Spleen (tissue), 11 donors: Measurements from ENCODE around the gene IDS. TPM values are rescaled to one million over a fixed set of nuclear protein-coding genes. Genes with fewer than 3 reads are reported as not detected.

Experiments
- DNase-seq: peaks from one replicate; pipeline ENCODE4 v3.0.0-alpha.2; 2020
- H3K27ac ChIP-seq, 8 donors: fragments of 200-600 bp; sonication (generic) in 7 of 8; 1 replicate in 4 of 8; 2 replicates in 4 of 8; pipeline versions ENCODE4 v1.5.0 to v1.8.0; 2016 to 2021; ENCODE audit warnings: inconsistent platforms in 4 of 8, mild to moderate bottlenecking in 4 of 8, moderate library complexity in 1 of 8
- H3K27me3 ChIP-seq, 7 donors: fragments of 200-600 bp; sonication (generic) in 6 of 7; replicated peaks in 1 of 7; 1 replicate in 4 of 7; 2 replicates in 3 of 7; pipeline versions ENCODE4 v1.5.0 to v1.8.0; 2016 to 2021; ENCODE audit warnings: inconsistent platforms in 3 of 7, mild to moderate bottlenecking in 1 of 7
- H3K36me3 ChIP-seq, 6 donors: fragments of 200-600 bp; sonication (generic) in 5 of 6; 1 replicate in 4 of 6; 2 replicates in 2 of 6; pipeline versions ENCODE4 v1.5.0 to v1.8.0; 2016 to 2021; ENCODE audit warnings: inconsistent platforms in 2 of 6
- H3K4me1 ChIP-seq, 6 donors: fragments of 200-600 bp; sonication (generic) in 5 of 6; 1 replicate in 3 of 6; 2 replicates in 3 of 6; pipeline versions ENCODE4 v1.5.0 to v1.8.0; 2016 to 2021; ENCODE audit warnings: inconsistent platforms in 3 of 6
- H3K4me3 ChIP-seq, 8 donors: fragments of 200-600 bp; sonication (generic) in 7 of 8; 1 replicate in 4 of 8; 2 replicates in 4 of 8; pipeline versions ENCODE4 v1.5.0 to v1.8.0; 2016 to 2021; ENCODE audit warnings: inconsistent platforms in 4 of 8, mild to moderate bottlenecking in 4 of 8, moderate library complexity in 2 of 8
- H3K9me3 ChIP-seq, 8 donors: fragments of 200-600 bp; sonication (generic) in 7 of 8; 1 replicate in 4 of 8; 2 replicates in 4 of 8; pipeline versions ENCODE4 v1.5.0 to v1.8.0; 2016 to 2021; ENCODE audit warnings: inconsistent platforms in 4 of 8
- POLR2A ChIP-seq, 3 donors: fragments of 450-650 bp; IDR thresholded peaks; one replicate each; pipeline ENCODE4 v1.5.1; 2017; ENCODE audit warnings: antibody characterized with exemption in 3 of 3, mild to moderate bottlenecking in 1 of 3
- POLR2AphosphoS5 ChIP-seq, 3 donors: sonication (generic); formaldehyde crosslinking; IDR thresholded peaks; one replicate each; pipeline ENCODE4 v1.5.1; 2017; ENCODE audit warnings: antibody characterized with exemption in 3 of 3
- WGBS, 5 donors: extraction: QIAGEN DNeasy Blood & Tissue Kit in 3 of 5; methylation state at CpG; one replicate each; pipeline versions ENCODE4 v1.1.5 to v1.1.7; 2013 to 2018; 5-methylcytosine and 5-hydroxymethylcytosine counted together
- intact Hi-C: fragments of 100-400 bp; cut with DNase I; formaldehyde crosslinking; loops from one replicate; pipeline ENCODE4 v1.15.0; 2023; ENCODE audit warnings: low total_unique reads
- polyA plus RNA-seq, 3 donors: library from polyadenylated mRNA; stranded (reverse); fragments of 200-250 nt; gene quantifications; one replicate each; pipeline ENCODE4 v1.2.1, GENCODE V29; 2013
- total RNA-seq, 7 donors: library from RNA; depleted of rRNA in 3 of 7; stranded (reverse); fragments of >200 nt in 3 of 7; fragmentation: NEBNext Ultra II Directional in 4 of 7; extraction: Animal tissue kit (Norgen Biotek cat#: 25700) in 4 of 7; gene quantifications; one replicate each; pipeline versions ENCODE4 v1.1.0 to v1.2.1, GENCODE V29; 2016 to 2021
- TF ChIP-seq, protein P1 (sequence below), 11 experiments: fragments of 200-600 bp in 7 of 11; fragments of 450-650 bp in 4 of 11; sonication (generic) in 4 of 11; IDR thresholded peaks in 8 of 11; conservative IDR thresholded peaks in 3 of 11; 1 replicate in 7 of 11; 2 replicates in 4 of 11; pipeline versions ENCODE4 v1.4.0 to v1.8.0; 2016 to 2021; ENCODE audit warnings: antibody characterized with exemption in 11 of 11, inconsistent platforms in 4 of 11, mild to moderate bottlenecking in 1 of 11
- donor health status: healthy with polysubstance abuse.
- donor health status: DM: no; HTN: no; CAD: no; lungs with moderate emphysema.
- donor health status: DM: no; HTN: no; CAD: no.
- donor health status: Bipolar disorder and iron deficiency.
- donor health status: healthy.
- donor health status: DM: no; HTN: no; CAD: no.
- donor health status: DM: yes; HTN: yes; CAD: no.

IDS gene
- total and polyA plus RNA-seq, 10 donors, result 22.4 to 114 (median 83.5) TPM

DNA sequence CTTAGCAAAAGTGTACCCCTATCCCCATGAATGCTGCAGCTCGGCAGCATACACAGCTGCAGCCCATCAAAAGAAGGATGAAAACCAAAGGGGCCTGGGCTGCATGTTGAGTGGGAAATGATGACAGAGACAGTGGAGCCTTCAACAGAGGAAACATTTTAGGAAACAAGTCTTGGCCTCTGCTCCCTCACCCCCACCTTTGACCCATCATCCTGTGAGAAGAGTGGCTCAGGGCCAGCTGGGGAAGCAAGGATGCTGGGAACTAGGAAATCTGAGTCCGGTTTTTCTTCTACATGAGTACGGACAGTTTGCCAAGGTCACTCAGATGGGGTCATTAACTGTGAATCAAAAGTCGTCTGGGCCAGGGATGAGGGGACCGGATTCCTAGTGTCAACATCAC, 37.2 kb downstream of the IDS start:
- intact Hi-C loops, result no loop called here
- Histone ChIP-seq H3K4me3 (no peak overlapping the region), H3K4me1 (peaks cover 0 to 8% (median 0%) of the 10 kb centered on the region in 6 donors), H3K9me3 (peaks cover 0 to 3% (median 0%) of the 10 kb centered on the region in 8 donors), H3K27ac (no peak overlapping the region), H3K27me3 (peaks cover 0 to 4% (median 0%) of the 10 kb centered on the region in 7 donors), H3K36me3 (no peaks in the 10 kb centered on the region)
- DNase-seq, result no peak
- TF ChIP-seq, protein P1, sequence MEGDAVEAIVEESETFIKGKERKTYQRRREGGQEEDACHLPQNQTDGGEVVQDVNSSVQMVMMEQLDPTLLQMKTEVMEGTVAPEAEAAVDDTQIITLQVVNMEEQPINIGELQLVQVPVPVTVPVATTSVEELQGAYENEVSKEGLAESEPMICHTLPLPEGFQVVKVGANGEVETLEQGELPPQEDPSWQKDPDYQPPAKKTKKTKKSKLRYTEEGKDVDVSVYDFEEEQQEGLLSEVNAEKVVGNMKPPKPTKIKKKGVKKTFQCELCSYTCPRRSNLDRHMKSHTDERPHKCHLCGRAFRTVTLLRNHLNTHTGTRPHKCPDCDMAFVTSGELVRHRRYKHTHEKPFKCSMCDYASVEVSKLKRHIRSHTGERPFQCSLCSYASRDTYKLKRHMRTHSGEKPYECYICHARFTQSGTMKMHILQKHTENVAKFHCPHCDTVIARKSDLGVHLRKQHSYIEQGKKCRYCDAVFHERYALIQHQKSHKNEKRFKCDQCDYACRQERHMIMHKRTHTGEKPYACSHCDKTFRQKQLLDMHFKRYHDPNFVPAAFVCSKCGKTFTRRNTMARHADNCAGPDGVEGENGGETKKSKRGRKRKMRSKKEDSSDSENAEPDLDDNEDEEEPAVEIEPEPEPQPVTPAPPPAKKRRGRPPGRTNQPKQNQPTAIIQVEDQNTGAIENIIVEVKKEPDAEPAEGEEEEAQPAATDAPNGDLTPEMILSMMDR (IDR thresholded peaks at IDR 0.05 in 8 of 11, conservative IDR thresholded peaks at IDR 0.05 in 3 of 11), result no peak
- peak in 1 of 3 donors; percentile 10 for TF ChIP-seq POLR2AphosphoS5 (IDR thresholded peaks at IDR 0.05)
- WGBS, 5 donors, result 51 to 79% (median 65%) methylated on average over 5 of the region's 5 CpGs

DNA sequence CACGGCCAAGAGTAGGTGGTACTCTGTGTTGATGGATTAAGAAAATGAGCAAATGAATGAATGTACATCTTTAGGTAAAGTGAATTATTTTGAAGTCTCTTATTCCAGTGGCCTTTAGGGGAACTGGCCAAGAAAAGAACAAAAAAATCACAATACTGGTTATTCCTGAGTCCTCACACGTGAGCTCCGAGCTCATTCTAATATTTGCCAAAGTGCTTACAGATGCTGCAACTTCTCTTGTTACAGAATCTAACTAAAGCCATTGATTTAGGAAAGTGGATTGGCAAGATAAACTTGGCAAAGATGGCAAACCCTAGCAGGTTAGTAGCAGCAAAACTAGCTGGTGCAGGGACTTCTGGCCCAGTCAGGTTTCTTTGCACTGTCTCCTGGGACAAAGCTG, 37.6 kb downstream of the IDS start:
- peaks cover 0 to 3% (median 0%) of the 10 kb centered on the region in 8 donors for H3K9me3 ChIP-seq
- 76 to 91% (median 79%) methylated on average over 3 of the region's 3 CpGs for WGBS, 5 donors
- TF ChIP-seq POLR2A (IDR thresholded peaks at IDR 0.05), result no peak
- TF ChIP-seq POLR2AphosphoS5 (IDR thresholded peaks at IDR 0.05), result no peak
- TF ChIP-seq, protein P1 (IDR thresholded peaks at IDR 0.05 in 8 of 11, conservative IDR thresholded peaks at IDR 0.05 in 3 of 11), result no peak
- no peak for DNase-seq
- peaks cover 0 to 4% (median 0%) of the 10 kb centered on the region in 7 donors for H3K27me3 ChIP-seq
- peaks cover 0 to 8% (median 0%) of the 10 kb centered on the region in 6 donors for H3K4me1 ChIP-seq
- H3K4me3 ChIP-seq, result no peak overlapping the region
- no peak overlapping the region for H3K27ac ChIP-seq
- no peaks in the 10 kb centered on the region for H3K36me3 ChIP-seq
- intact Hi-C loops, result no loop called here

DNA sequence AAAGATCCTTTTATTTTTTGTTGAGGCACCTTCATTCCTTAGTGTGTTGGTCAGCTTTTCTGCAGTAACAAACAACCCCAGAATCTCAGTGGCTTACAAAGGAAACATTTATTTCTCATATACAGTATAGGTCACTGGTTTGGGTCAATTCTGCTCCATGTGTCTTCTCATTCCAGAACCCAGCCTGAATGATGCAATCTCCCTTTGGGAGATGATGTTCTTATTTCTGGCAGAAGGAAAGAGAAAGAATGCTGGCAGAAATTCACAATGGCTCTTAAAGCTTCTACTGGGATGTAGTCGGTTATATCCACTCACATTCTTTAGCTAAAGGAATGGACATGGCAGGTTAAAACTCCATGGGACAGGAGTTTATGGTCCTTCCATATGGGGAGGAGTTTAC, 42.3 kb downstream of the IDS start:
- DNase-seq, result no peak
- Histone ChIP-seq H3K4me3 (no peak overlapping the region), H3K9me3 (peaks cover 0 to 3% (median 0%) of the 10 kb centered on the region in 8 donors), H3K36me3 (no peaks in the 10 kb centered on the region), H3K4me1 (no peaks in the 10 kb centered on the region), H3K27me3 (no peaks in the 10 kb centered on the region), H3K27ac (no peak overlapping the region)
- WGBS, 5 donors, result 68 to 100% (median 79%) methylated on average over 1 of the region's 1 CpG
- intact Hi-C loops, result no loop called here
- TF ChIP-seq, protein P1 (IDR thresholded peaks at IDR 0.05 in 8 of 11, conservative IDR thresholded peaks at IDR 0.05 in 3 of 11), result no peak
- TF ChIP-seq POLR2A (IDR thresholded peaks at IDR 0.05), result no peak
- no peak for TF ChIP-seq POLR2AphosphoS5 (IDR thresholded peaks at IDR 0.05)

DNA sequence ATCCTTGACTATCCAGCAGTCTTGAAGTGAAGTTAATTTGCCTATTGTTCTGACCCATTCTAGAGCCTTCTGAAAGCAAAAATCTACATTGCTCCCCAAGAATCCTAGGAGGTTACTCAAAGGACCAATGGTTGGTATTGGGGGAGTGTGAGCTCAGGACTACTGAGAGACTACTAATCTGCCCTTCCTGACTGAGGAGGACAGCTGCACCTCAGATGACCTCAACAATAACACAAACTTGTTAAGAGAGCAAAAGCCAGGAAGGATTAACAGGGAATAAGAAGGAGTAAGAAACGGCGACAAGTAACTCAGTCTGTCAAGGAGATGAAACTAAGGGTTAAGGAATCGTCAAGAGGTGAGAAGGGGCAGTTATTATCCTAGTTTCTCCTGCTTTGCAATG, 43.4 kb downstream of the IDS start:
- no peaks in the 10 kb centered on the region for H3K36me3 ChIP-seq
- TF ChIP-seq, protein P1 (IDR thresholded peaks at IDR 0.05 in 8 of 11, conservative IDR thresholded peaks at IDR 0.05 in 3 of 11), result no peak
- TF ChIP-seq POLR2A (IDR thresholded peaks at IDR 0.05), result no peak
- TF ChIP-seq POLR2AphosphoS5 (IDR thresholded peaks at IDR 0.05), result no peak
- no peaks in the 10 kb centered on the region for H3K27me3 ChIP-seq
- WGBS, 5 donors, result 60 to 92% (median 81%) methylated on average over 3 of the region's 3 CpGs
- H3K27ac ChIP-seq, result no peak overlapping the region
- H3K4me1 ChIP-seq, result no peaks in the 10 kb centered on the region
- intact Hi-C loops, result no loop called here
- H3K9me3 ChIP-seq, result peaks cover 0 to 3% (median 0%) of the 10 kb centered on the region in 8 donors
- no peak overlapping the region for H3K4me3 ChIP-seq
- no peak for DNase-seq
